ENCODE measurements around the gene LBH. TPM values are rescaled to one million over a fixed set of nuclear protein-coding genes. Genes with fewer than 3 reads are reported as not detected.

Gene LBH
- total RNA-seq, 1 donor from 2014 or later = 16.7 TPM

DNA sequence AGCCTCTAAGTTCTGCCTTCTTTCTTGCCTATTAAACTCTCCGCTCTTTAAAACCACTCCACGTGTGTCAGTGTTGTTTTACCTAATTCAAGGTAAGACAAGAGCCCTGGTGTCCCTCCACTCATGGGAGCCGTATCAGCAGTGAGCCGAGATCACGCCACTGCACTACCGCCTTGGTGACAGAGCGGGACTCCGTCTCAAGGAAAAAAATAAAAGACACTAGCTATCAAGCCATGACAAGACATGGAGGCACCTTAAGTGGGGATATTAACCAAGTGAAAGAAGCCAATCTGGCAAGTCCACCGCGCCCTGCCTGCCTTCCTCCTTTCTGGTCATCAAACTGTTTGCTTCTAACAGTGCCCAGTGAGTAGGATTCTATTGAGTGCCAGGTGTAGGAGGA, 40.2 kb upstream of the LBH start:
- H3K9me3 Mint-ChIP-seq = no peaks in the 10 kb centered on the region
- H3K36me3 Mint-ChIP-seq (ENCODE audit: low read depth) = no peaks in the 10 kb centered on the region
- peaks cover 2% of the 10 kb centered on the region for H3K27me3 Mint-ChIP-seq (ENCODE audit: low read depth)
- no peak overlapping the region for H3K27ac Mint-ChIP-seq (ENCODE audit: unreplicated experiment)
- TF ChIP-seq CTCF (conservative IDR thresholded peaks at IDR 0.05) = no peak
- peaks cover 9% of the 10 kb centered on the region for H3K4me1 Mint-ChIP-seq
- no peak for DNase-seq (ENCODE audit: low read depth, low spot score)
- H3K4me3 Mint-ChIP-seq = no peak overlapping the region

GRCh38 chr2:30191819-30192271, 39.5 kb upstream of the LBH start:
- no peaks in the 10 kb centered on the region for H3K9me3 Mint-ChIP-seq
- no peaks in the 10 kb centered on the region for H3K36me3 Mint-ChIP-seq (ENCODE audit: low read depth)
- H3K4me3 Mint-ChIP-seq = no peak overlapping the region
- H3K4me1 Mint-ChIP-seq = peaks cover 9% of the 10 kb centered on the region
- H3K27me3 Mint-ChIP-seq (ENCODE audit: low read depth) = peaks cover 2% of the 10 kb centered on the region
- no peak for DNase-seq (ENCODE audit: low read depth, low spot score)
- TF ChIP-seq CTCF (conservative IDR thresholded peaks at IDR 0.05) = no peak
- no peak overlapping the region for H3K27ac Mint-ChIP-seq (ENCODE audit: unreplicated experiment)

- H3K4me1 Mint-ChIP-seq = peaks cover 9% of the 10 kb centered on the region
- no peak overlapping the region for H3K4me3 Mint-ChIP-seq
- no peak overlapping the region for H3K27ac Mint-ChIP-seq (ENCODE audit: unreplicated experiment)
Observed at GRCh38 chr2:30192314-30192713, 39.0 kb upstream of the LBH start.

GRCh38 chr2:30193104-30193681, 38.1 kb upstream of the LBH start:
- no peak overlapping the region for H3K27ac Mint-ChIP-seq (ENCODE audit: unreplicated experiment)
- H3K4me1 Mint-ChIP-seq = peaks cover 9% of the 10 kb centered on the region
- no peaks in the 10 kb centered on the region for H3K36me3 Mint-ChIP-seq (ENCODE audit: low read depth)
- H3K9me3 Mint-ChIP-seq = no peaks in the 10 kb centered on the region
- H3K4me3 Mint-ChIP-seq = no peak overlapping the region
- DNase-seq (ENCODE audit: low read depth, low spot score) = no peak
- TF ChIP-seq CTCF (conservative IDR thresholded peaks at IDR 0.05) = no peak
- H3K27me3 Mint-ChIP-seq (ENCODE audit: low read depth) = no peaks in the 10 kb centered on the region

More at GRCh38 chr2:30192314-30192713, 39.0 kb upstream of the LBH start:
- no peak for TF ChIP-seq CTCF (conservative IDR thresholded peaks at IDR 0.05)
- no peak for DNase-seq (ENCODE audit: low read depth, low spot score)
- no peaks in the 10 kb centered on the region for H3K9me3 Mint-ChIP-seq
- no peaks in the 10 kb centered on the region for H3K36me3 Mint-ChIP-seq (ENCODE audit: low read depth)
- H3K27me3 Mint-ChIP-seq (ENCODE audit: low read depth) = peaks cover 2% of the 10 kb centered on the region

GRCh38 chr2:30194421-30194820, 36.9 kb upstream of the LBH start:
- no peak overlapping the region for H3K27ac Mint-ChIP-seq (ENCODE audit: unreplicated experiment)

More at GRCh38 chr2:30194421-30194820, 36.9 kb upstream of the LBH start:
- Mint-ChIP-seq H3K27me3 (ENCODE audit: low read depth) (no peaks in the 10 kb centered on the region), H3K4me1 (peaks cover 9% of the 10 kb centered on the region), H3K9me3 (no peaks in the 10 kb centered on the region), H3K36me3 (ENCODE audit: low read depth) (no peaks in the 10 kb centered on the region), H3K4me3 (no peak overlapping the region)
- TF ChIP-seq CTCF (conservative IDR thresholded peaks at IDR 0.05) = no peak
- no peak for DNase-seq (ENCODE audit: low read depth, low spot score)
